Stimulated activated CD8-positive, alpha-beta memory T cell treated with anti-CD3 and anti-CD28 coated beads, Interleukin-7, amount 100 ng/mL, for 4 hours (primary cell): ENCODE data around the gene LRP2.
"Not testable (repeated sequence)": the region's sequence is repeated elsewhere in the genome, so short reads cannot be mapped to it uniquely, and the experiment has no call there.

Experiments used
- DNase-seq, 2 donors: peaks; one replicate each; pipeline ENCODE4 v3.0.0-alpha.2; 2020; ENCODE audit warnings: low read depth in 2 of 2

The LRP2 gene

GRCh38 chr2:169348321-169349024, 13.9 kb downstream of the LRP2 start:
- no peak for DNase-seq

- no peak for DNase-seq
These were observed 16.6 kb downstream of the LRP2 start for GRCh38 chr2:169345486-169346437.

GRCh38 chr2:169344736-169345485, 17.4 kb downstream of the LRP2 start:
- no peak for DNase-seq

- no peak for DNase-seq
These were observed 19.1 kb downstream of the LRP2 start for GRCh38 chr2:169343202-169343601.

GRCh38 chr2:169339657-169340056, 22.7 kb downstream of the LRP2 start:
- no peak for DNase-seq

GRCh38 chr2:169336695-169337094, 25.6 kb downstream of the LRP2 start:
- DNase-seq, result no peak

- no peak for DNase-seq
These were observed 31.7 kb downstream of the LRP2 start for GRCh38 chr2:169330555-169331198.

GRCh38 chr2:169329688-169330554, 32.4 kb downstream of the LRP2 start:
- no peak for DNase-seq

- no peak for DNase-seq
These were observed 33.5 kb downstream of the LRP2 start for GRCh38 chr2:169328785-169329184.

- DNase-seq, result not testable (repeated sequence)
These were observed 34.5 kb downstream of the LRP2 start for GRCh38 chr2:169327837-169328236.

- not testable (repeated sequence) for DNase-seq
These were observed 36.4 kb downstream of the LRP2 start for GRCh38 chr2:169325886-169326285.

- DNase-seq, result no peak
These were observed 37.6 kb downstream of the LRP2 start for GRCh38 chr2:169324581-169325260.

- DNase-seq, result no peak
These were observed 38.5 kb downstream of the LRP2 start for GRCh38 chr2:169323841-169324240.

GRCh38 chr2:169320561-169320960, 41.8 kb downstream of the LRP2 start:
- no peak for DNase-seq

- no peak for DNase-seq
These were observed 47.0 kb downstream of the LRP2 start for GRCh38 chr2:169315357-169315756.

GRCh38 chr2:169308349-169308748, 54.0 kb downstream of the LRP2 start:
- not testable (repeated sequence) for DNase-seq

- not testable (repeated sequence) for DNase-seq
These were observed 57.6 kb downstream of the LRP2 start for GRCh38 chr2:169304689-169305088.

GRCh38 chr2:169303579-169304305, 58.6 kb downstream of the LRP2 start:
- DNase-seq, result no peak

- DNase-seq, result no peak
These were observed 60.0 kb downstream of the LRP2 start for GRCh38 chr2:169302364-169302763.
